Measurements from ENCODE around the gene PRICKLE2.

DNA sequence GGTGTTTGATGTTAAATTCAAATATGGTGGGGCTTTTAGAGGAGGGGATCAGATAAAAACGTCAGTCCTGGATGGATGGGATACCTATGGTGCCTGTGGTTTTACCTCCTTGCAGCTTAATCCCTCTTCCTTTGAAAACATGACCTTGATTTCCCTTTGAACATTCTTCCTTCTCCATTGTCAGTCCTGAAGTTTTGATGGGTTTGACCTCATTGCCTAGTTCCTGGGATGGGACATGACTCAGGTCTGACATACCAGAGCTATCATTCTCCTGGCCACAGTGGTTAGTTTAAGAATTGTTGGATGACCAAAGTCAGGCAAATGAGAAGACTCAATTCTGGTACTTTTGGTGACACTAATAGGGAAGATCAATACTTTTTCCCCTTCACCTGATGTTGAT, 87.2 kb downstream of the PRICKLE2 start:
- TF ChIP-seq, protein P1, sequence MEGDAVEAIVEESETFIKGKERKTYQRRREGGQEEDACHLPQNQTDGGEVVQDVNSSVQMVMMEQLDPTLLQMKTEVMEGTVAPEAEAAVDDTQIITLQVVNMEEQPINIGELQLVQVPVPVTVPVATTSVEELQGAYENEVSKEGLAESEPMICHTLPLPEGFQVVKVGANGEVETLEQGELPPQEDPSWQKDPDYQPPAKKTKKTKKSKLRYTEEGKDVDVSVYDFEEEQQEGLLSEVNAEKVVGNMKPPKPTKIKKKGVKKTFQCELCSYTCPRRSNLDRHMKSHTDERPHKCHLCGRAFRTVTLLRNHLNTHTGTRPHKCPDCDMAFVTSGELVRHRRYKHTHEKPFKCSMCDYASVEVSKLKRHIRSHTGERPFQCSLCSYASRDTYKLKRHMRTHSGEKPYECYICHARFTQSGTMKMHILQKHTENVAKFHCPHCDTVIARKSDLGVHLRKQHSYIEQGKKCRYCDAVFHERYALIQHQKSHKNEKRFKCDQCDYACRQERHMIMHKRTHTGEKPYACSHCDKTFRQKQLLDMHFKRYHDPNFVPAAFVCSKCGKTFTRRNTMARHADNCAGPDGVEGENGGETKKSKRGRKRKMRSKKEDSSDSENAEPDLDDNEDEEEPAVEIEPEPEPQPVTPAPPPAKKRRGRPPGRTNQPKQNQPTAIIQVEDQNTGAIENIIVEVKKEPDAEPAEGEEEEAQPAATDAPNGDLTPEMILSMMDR (IDR thresholded peaks at IDR 0.05) = no peak
- no peak for TF ChIP-seq POLR2A (IDR thresholded peaks at IDR 0.05)
